Vagina (tissue), 2 donors: ENCODE results near the gene RPS6KA5.

Experiments
- POLR2A ChIP-seq, 2 donors: fragments of 450-650 bp; IDR thresholded peaks; one replicate each; pipeline ENCODE4 v1.6.1; 2017; ENCODE audit warnings: antibody characterized with exemption in 2 of 2, mild to moderate bottlenecking in 2 of 2, moderate library complexity in 2 of 2
- POLR2AphosphoS5 ChIP-seq, 2 donors: sonication (generic); formaldehyde crosslinking; IDR thresholded peaks; one replicate each; pipeline ENCODE4 v1.9.0; 2017; ENCODE audit warnings: antibody characterized with exemption in 2 of 2, mild to moderate bottlenecking in 2 of 2, low read depth in 1 of 2; ENCODE audit not compliant: insufficient read depth in 1 of 2
- TF ChIP-seq, protein P1 (sequence below), 3 experiments: fragments of 450-650 bp in 2 of 3; fragments of 200-600 bp in 1 of 3; sonication (generic) in 1 of 3; IDR thresholded peaks; one replicate each; pipeline ENCODE4 v1.5.1; 2017 to 2019; ENCODE audit warnings: antibody characterized with exemption in 3 of 3, mild to moderate bottlenecking in 2 of 3, moderate library complexity in 2 of 3

DNA sequence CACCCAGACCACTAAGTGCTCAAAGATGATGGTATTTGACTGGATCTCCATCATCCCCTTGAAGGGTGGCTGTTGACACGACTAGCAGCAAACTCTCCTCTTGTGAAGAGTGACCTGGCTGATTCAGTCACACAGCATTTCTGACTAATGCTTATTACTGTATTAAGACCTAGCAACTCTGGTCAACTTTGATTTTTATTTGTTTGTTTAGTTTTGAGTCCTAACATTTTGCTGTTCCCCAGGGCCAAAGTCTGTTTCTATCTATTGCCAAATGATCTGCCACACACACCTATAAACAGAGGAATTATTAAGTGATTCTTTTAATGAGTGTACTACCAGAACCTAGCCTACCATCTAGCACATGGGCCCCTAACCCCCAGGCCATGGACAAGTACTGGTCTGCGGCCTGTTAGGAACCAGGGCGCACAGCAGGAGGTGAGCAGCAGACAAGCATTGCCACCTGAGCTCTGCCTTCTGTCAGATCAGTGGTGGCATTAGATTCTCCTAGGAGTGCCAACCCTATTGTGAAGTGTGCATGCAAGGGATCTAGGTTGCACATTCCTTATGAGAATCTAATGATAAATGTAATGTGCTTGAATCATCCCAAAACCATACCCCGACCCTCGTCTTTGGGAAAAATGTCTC, 120.0 kb downstream of the RPS6KA5 start:
- TF ChIP-seq, protein P1, sequence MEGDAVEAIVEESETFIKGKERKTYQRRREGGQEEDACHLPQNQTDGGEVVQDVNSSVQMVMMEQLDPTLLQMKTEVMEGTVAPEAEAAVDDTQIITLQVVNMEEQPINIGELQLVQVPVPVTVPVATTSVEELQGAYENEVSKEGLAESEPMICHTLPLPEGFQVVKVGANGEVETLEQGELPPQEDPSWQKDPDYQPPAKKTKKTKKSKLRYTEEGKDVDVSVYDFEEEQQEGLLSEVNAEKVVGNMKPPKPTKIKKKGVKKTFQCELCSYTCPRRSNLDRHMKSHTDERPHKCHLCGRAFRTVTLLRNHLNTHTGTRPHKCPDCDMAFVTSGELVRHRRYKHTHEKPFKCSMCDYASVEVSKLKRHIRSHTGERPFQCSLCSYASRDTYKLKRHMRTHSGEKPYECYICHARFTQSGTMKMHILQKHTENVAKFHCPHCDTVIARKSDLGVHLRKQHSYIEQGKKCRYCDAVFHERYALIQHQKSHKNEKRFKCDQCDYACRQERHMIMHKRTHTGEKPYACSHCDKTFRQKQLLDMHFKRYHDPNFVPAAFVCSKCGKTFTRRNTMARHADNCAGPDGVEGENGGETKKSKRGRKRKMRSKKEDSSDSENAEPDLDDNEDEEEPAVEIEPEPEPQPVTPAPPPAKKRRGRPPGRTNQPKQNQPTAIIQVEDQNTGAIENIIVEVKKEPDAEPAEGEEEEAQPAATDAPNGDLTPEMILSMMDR (IDR thresholded peaks at IDR 0.05): no peak
- TF ChIP-seq POLR2A (IDR thresholded peaks at IDR 0.05): no peak
- no peak for TF ChIP-seq POLR2AphosphoS5 (IDR thresholded peaks at IDR 0.05; ENCODE audit: insufficient read depth in 1 of 2, low read depth in 1 of 2)
